KBM-7 (cell line): ENCODE data around the gene SSR3.
"Not testable (repeated sequence)": the region's sequence is repeated elsewhere in the genome, so short reads cannot be mapped to it uniquely, and the experiment has no call there.

Source experiments
- DNase-seq: peaks from one replicate; pipeline ENCODE4 v3.0.0-alpha.2; 2015
- in situ Hi-C: fragments of 300-500 bp; cut with MboI; formaldehyde crosslinking; loops from 2 replicates; pipeline ENCODE4 v1.14.3; 2020; ENCODE audit warnings: low sequenced_read_pairs, low pct_unique_long_range_greater_than_20kb, mixed read lengths

Gene SSR3

DNA sequence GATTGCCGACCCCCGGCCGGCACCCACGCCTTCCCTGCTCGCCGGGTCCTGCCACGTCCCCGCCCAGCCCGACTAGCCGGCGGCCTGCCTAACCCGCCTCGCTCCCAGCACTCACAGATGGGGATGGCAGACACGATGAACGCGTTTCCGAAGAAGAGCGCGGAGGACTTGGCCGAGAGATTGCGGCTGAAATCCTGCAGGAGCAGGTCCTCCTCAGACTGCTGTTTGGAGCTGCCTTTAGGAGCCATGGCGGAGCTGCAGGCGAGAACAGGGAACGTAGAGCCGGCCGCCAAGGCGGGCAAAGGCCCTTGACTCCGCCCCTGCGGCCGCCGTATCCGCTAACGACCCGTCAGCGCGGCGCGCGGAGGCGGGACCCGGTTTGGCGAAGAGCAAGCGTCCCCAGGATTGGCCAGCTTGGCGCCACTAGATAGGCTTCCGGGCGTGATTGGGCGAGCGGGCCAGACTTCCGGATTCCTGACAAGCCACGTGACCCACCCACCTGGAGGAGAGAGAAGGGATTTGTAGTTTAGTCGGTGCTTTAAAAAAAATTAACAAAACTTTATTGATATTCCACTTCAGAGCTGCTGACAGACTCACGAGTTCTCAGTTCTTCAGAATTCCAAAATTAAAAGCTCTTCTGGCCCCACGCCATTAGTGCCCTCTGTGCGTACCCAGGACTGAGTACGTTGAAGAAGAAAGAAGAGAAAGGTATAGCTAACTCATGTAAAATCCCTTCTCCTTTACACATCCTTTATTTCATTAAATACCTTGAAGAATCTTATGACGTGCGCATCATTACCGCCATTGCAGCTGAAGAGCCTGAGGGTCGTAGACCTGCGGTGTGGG, at the start of gene SSR3:
TSS of gene SSR3 (minus strand) at position 276 of the 846 bp plus-strand sequence. CDS start at position 248, 28 bp downstream.
- in situ Hi-C loops = no loop called here

DNA sequence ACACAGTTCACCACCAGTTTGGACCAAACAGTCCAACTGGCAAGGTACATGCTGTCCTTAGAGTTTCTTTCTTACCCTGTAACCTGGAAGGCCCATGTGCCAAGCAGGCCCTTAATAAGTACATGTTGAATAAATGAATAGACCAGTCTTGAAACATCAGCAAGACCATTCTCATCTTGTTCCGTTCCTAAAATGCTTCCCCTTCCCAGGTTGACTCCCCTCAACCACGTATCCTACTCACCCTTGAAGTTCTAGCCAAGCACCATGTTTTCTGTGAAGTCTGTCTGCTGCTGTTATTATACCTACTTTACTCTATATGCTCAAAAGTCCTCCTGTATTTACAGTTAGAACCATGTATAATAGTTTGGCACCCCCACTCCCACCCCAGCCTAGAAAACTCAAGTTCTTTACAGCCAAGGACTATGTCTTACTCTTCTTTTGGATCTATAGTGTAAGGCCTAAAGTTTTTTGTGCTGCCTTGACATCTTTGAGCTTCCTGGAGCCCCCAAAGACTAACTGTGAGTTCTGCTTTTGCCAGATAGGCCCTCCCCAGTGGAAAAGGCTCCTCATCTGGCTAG, 49.2 kb upstream of the SSR3 start:
- no peak for DNase-seq
- in situ Hi-C loops = no loop called here

More for the DNA sequence above, at the start of gene SSR3:
- DNase-seq = peak; percentile 99

DNA sequence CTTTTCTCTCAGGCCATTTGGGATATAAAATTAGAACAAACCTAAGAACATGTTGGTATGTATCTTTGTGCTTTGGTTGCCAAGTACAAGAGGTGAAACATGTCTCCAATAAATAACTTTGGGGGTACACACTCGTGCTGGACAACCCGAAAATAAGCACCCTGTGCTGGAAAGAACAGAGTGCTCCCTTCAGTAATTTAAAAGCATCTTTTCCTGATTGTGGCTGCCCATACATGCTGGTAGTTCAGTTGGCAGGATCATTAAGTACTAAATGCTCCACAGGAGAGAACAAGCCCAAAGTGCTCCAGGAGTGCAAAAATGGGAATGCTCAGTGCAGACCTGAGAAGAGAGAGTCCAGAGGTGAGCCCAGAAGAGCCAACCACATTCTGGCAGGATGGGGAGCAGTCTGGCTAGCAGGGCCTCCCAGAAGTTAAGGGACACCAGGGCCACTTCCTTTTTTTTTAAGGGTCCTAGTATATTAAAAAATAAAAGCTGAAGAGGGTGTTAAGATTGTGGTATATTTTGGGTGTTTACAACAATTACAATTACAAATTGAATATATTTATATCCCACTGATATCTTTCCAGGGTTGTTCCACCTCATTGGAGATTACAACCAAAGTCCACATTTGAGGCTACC, 48.6 kb upstream of the SSR3 start:
- DNase-seq = no peak
- in situ Hi-C loops = no loop called here

DNA sequence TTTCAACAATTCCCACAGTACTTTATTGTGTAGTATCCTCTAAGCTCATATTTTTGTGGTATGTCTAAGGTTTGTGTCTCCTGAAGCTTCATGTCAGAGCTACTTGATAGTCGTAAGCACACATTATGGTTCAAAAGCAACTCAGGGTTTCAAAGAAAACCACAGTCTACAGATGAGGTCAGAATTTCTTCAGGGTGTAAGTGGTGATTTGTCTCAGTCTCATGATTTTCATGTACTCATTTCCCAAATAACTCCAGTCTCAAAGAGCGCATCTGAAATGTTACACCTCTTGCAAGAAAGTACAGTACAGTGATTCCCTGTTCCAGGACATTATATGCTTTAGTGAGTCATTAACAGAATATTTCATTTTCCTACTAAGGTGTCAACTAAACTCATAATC, 47.5 kb upstream of the SSR3 start:
- in situ Hi-C loops = no loop called here
- DNase-seq = no peak

DNA sequence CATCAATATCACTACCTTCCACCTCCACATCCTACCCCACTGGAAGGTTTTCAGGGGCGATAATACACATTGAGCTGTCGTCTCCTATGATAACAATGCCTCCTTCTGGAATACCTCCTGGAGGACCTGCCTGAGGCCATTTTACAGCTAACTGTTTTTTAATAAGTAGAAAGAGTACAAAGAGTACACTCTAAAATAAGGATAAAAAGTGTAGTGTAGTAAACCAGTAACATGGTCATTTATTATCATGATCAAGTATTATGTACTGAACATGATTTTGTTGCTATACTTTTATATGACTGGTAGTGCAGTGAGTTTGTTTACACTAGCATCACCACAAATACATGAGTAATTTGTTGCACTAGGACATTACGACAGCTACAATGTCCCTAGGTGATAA, 46.6 kb upstream of the SSR3 start:
- DNase-seq = no peak
- in situ Hi-C loops = no loop called here

DNA sequence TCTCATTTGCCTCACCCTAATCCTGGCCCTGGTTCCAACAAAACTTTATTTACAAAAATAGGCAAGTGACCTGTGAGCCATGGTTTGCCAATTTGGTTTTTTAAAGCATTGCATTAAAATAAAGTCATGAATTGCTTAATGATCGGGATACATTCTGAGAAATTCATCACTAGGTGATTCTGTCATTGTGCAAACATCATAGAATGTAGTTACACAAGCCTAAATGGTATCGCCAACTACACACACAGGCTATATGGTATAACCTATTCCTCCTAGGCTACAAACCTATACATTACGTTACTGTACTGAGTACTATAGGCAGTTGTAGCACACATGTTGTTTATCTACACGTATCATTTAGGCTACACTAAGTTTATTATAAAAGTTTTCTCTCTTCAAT, 45.9 kb upstream of the SSR3 start:
- in situ Hi-C loops = no loop called here
- DNase-seq = no peak

DNA sequence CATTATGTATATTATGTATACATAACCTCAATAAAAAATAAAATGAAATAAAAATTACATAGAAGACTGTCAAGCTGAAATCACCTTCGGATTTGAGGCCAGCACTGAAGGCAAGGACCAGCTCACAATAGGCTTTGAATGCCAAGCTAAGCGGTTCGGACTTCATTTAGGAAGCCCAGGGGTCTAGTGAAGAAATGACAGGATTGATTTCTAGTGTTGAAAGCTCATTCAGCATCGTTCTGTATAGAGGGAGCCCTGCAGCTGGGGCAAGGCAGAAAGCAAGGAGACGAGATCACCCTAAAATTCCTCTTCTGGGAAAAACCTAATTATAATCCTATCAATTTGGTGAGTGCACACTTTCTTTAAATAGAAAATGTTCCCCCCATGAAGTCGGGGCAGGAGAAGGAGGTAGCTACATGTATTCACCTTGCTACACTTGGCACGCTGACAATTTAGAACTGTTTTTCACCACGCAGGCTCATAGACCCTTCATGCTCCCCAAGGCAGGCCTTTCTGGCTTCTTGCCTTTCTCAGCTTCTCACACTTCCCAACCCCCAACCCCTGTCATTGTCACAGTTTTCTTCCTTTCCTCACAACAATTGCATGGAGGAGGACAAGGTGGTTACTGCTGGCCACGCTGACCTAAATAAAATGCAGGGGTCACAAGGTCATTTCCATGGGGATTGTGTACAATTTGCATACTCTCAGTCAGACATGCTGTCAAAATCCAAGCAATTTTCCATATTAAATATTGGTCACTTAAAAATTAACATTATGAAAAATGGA, 44.4 kb upstream of the SSR3 start:
- DNase-seq = no peak
- in situ Hi-C loops = no loop called here

DNA sequence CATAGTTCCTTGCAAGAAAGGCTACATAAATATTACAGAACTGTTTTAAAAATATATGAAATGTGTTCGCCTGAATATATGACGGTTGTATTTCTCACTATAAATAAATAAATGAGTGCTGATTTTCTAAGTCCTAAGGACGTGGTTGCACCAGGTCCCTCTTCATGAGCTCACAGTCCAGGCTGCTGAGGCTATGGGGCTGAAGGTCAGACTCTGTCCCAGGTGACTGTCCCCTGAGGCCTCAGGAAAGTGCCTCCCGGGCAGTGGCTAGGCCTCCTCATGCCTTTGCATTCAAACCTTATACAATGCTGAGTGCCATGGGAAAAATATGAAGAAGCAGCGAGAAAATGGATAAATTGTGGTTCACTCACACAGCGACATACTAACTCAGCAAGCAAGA, 43.5 kb upstream of the SSR3 start:
- DNase-seq = no peak
- in situ Hi-C loops = no loop called here

DNA sequence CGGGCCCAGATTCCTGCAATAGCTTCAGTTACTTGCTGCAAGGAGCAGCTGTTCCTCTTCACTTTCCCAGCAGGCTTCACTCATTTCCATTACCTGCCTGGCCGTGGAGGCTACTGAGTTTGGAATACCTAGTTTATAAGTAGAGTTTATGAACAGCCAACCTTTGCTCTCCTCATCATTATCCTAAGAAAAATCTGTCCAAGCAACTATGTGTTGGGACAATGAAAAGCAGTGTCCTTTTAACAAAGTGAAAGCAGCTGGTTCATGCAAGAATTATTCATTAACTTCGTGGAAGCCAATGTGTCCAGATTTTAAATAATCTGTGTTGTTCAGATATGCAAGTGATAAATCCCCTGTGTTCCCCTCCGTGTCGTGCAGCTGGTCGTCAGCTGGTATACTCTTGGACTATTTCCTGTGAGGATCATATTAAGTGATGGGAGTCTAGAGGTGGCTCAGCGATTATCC, 39.3 kb upstream of the SSR3 start:
- DNase-seq = no peak
- in situ Hi-C loops = no loop called here

DNA sequence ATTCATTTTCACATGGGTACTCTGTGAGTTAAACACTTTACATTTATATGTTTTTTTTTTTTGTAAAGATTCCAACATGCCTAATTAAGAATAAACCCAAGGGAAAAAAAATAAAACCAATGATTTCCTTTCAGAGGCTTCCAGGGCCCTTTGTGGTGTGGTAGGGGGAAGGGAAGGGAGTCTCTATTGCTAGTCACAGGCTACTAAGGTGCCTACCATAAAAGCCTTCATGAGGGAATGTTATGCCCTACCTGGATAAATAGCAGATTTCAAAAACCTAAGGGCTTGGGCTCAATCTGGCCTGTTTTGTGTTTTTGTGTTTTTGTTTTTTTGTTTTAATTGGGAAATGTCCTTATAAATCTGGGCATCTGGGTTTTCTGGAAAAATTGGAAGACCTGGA, 38.9 kb upstream of the SSR3 start:
- no peak for DNase-seq
- in situ Hi-C loops = no loop called here

DNA sequence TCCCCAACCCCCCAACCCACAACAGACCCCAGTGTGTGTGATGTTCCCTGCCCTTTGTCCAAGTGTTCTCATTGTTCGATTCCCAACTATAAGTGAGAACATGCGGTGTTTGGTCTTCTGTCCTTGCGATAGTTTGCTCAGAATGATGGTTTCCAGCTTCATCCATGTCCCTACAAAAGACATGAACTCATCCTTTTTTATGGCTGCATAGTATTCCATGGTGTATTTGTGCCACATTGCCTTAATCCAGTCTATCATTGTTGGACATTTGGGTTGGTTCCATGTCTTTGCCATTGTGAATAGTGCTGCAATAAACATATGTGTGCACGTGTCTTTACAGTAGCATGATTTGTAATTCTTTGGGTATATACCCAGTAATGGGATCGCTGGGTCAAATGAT, 34.9 kb upstream of the SSR3 start:
- in situ Hi-C loops = not testable (repeated sequence)

DNA sequence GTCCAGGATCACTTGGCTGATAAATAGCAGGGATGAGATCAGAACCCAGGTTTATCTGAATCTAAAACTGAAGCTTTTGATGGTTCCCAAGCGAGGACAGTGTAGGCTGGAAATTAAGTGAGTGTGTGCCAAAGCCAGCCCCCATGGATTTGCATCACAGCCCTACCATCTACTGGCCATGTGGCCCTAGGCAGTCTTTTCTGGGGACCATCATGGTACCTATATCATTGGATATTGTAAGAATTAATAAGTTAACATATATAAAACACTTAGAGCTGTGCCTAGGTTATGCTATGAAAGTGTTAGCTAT, 32.8 kb upstream of the SSR3 start:
- in situ Hi-C loops = no loop called here

More for the DNA sequence above, 34.9 kb upstream of the SSR3 start:
- not testable (repeated sequence) for DNase-seq

DNA sequence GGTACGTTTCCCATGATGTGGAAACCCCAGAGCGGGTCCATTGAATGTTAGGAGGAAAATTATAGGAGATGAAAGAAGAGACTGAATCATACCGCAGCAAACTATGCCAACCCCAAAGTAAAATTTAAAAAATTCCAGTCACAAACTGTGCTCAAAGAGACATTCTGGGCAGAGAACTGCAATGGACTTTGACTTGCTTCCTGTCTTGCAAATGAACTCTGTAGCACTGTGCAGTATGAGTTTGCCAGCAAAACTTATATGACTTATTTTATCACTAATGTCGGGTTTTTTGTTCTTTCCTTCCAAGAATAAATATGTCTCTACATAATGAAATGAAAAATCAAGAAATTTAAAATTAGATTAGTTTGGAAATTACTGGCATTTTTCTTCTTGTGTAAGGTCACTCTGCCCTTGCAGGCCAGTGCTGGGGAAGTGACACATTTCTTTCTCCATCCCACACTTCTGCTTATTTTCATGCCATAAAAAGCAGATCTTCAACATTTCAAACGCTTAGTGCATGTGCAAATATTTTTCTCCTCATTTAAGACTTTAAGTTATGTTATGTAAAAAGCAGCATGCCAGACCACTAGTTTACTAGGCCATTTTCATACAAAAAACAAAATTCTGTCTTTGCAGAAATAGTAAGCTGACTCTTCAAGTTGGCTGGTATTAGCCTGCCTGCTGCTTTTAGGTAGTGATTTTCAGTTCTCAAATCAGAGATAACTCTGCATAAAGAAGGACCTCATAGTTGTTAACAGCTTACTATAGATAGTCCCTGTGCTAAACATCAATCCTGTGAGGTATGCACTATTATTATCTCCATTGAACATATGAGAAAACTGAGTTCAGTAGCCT, 32.2 kb upstream of the SSR3 start:
- in situ Hi-C loops = no loop called here
- DNase-seq = peak; percentile 47

More for the DNA sequence above, 32.8 kb upstream of the SSR3 start:
- no peak for DNase-seq

DNA sequence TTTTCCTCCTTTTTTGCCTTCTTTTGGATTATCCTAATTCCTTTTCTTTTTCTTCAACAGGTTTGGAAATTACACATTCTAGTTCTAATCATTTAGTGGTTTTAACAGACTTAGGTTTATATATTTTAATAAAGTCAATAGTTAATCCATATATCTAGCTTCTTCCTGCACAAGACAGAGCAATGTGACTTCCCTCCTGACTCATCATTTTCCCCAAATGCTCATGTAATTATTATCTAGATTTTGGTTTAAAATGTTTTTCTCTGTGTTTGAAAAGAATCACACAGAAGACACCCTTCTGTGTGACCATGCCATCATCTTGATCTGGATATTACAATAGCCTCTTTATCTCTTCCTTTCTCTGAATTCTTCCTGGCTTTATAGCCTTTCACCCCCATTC, 28.6 kb upstream of the SSR3 start:
- no peak for DNase-seq
- in situ Hi-C loops = no loop called here

DNA sequence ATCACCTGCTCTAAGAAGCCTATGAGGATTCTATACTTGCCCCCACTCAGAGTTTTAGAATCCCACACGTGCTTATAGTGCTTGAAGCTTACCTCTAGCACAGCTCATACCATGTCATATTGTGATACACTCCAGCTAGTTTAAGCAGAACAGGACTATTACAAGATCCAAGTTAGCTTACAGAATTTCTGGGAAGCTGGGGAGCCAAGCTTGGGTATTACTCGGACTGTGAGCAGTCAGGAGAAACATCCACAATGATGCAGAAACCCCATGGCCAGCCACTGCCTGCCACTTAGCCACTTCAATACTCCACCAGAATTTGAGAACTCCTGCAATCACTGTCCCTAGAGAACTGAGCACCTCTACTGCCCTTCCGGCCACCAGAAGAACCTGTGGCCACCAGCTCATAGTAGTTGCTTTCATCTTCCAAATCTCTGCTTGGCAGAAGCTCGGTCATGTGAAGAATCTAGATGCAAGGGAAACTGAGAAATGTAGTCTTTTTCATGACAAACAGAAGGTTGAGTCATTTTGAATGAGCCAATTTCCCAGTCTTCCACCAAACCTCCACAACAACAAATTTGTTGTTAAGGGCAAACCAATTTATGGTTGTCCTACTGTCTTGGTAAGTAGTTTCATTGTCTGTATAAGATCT, 27.7 kb upstream of the SSR3 start:
- in situ Hi-C loops = no loop called here
- no peak for DNase-seq

DNA sequence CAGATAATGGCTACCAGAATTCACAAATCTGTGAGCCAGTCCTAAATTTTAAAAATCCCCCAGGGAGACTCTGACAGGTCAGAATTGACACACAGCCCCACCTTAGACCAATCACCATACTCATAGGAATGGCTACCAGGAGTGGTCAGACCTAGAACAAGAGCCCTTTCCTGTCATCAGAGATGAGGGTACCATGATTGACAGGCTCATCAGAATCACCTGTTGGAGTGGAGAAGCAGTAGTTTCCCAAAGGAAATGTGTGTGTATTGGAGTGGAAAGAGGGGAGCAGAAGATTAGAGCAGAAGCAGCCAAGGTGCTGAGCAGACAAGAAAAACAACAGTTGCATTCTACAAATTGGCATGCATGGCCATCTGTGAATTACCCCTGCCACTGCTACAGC, 27.0 kb upstream of the SSR3 start:
- in situ Hi-C loops = no loop called here
- DNase-seq = no peak

DNA sequence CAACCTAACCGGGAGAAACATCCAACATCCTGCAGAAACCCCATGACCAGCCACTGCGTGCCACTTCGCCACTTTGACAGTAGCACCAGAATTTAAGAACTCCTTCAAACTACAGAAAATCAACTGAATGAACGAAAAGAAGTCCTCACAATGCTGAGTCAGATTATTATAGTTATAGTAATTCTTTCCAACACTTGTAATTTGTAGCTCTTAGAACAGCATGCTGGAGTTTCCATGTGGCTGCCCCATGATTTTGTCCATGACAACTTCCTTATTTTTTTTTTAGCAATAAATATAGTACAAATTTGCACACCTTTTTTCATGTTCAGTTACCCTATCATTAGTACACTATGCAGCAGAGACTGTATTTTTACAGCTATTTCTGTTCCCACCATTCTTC, 26.1 kb upstream of the SSR3 start:
- DNase-seq = no peak
- in situ Hi-C loops = no loop called here

DNA sequence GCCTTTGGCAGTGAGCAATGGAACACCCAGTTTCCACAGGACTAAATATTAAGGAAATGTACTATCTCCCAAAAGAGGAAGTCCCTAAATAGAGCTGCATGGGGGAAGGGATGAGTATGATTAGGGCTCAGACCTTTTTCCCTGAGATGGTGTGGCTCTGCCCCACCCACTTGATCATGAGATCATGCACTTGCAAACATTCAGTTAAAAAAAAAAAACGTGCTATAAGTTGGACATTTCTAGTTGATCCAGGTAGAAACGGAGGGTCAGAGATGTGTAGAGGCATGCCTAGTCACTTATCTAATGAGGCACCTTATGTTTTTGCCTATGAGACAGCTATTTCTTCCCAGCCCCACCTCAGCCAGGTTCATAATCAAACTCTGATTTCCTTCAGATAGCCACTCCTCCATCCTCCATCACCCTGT, 24.5 kb upstream of the SSR3 start:
- peak; percentile 86 for DNase-seq
- in situ Hi-C loops = no loop called here
